HCT116 (cell line): ENCODE data around the gene VSNL1. TPM values are rescaled to one million over a fixed set of nuclear protein-coding genes. Genes with fewer than 3 reads are reported as not detected.

Experiments
- ATAC-seq: fragments of 200-7000 bp; cut with Tn5 transposase; 2 replicates; pipeline ENCODE4 v1.9.1; 2020; ENCODE audit warnings: mild to moderate bottlenecking, moderate library complexity
- BruUV-seq: library from RNA; stranded (reverse); fragments of 400-500 nt; replicated peaks from 2 replicates; lab custom pipeline; 2021; lab: Mats Ljungman, UMichigan
- CTCF ChIA-PET: fragments of 300-600 bp; sonication (Branson Sonifier 250); formaldehyde crosslinking; loops from one replicate; lab custom pipeline; 2021; ENCODE audit warnings: antibody characterized with exemption; lab: Charles Lee
- POLR2A ChIA-PET: fragments of 300-600, 350-600 bp; sonication (Branson Sonifier 250); formaldehyde crosslinking; loops from one replicate; lab custom pipeline; 2021; ENCODE audit warnings: antibody characterized with exemption; lab: Charles Lee
- RAD21 ChIA-PET, 2 experiments: fragments of 300-600 bp; sonication (Branson Sonifier 250); formaldehyde crosslinking; loops; one replicate each; lab custom pipeline; 2023; ENCODE audit warnings: low total read pairs in 2 of 2; ENCODE audit not compliant: uncharacterized antibody in 2 of 2, unreplicated experiment in 2 of 2, low non-redundant PET in 1 of 2; lab: Charles Lee
- DNase-seq: peaks from one replicate; pipeline ENCODE4 v3.0.0-alpha.2; 2010; ENCODE audit warnings: low read depth, low spot score
- H2AFZ ChIP-seq: fragments of 200-600 bp; shearing (Covaris generic), sonication (generic); 2 replicates; pipeline ENCODE4 v1.6.1; 2017; ENCODE audit warnings: low read depth, mixed run types, mixed read lengths, antibody characterized with exemption, low read length; ENCODE audit not compliant: poor library complexity, severe bottlenecking
- H3K27ac ChIP-seq: 2 replicates; pipeline ENCODE4 v1.5.1; 2012; ENCODE audit warnings: low read depth, low read length
- H3K27me3 ChIP-seq: fragments of 200-600 bp; sonication (generic); 2 replicates; pipeline ENCODE4 v1.6.1; 2016; ENCODE audit warnings: mixed run types, low read length, mixed read lengths; ENCODE audit not compliant: insufficient read depth
- H3K36me3 ChIP-seq, 2 experiments: fragments of 200-500 bp in 1 of 2; fragments of 200-600 bp in 1 of 2; sonication (Bioruptor generic) in 1 of 2; sonication (generic) in 1 of 2; 2 replicates each; pipeline versions ENCODE4 v1.5.1 to v1.6.1; 2014 to 2016; ENCODE audit warnings: low read length in 2 of 2, inconsistent platforms in 1 of 2, mixed read lengths in 1 of 2, mixed run types in 1 of 2; ENCODE audit not compliant: insufficient read depth in 2 of 2, control insufficient read depth in 1 of 2
- H3K4me1 ChIP-seq, 2 experiments: fragments of 200-600 bp in 1 of 2; sonication (generic) in 1 of 2; 2 replicates each; pipeline versions ENCODE4 v1.5.1 to v1.6.1; 2012 to 2017; ENCODE audit warnings: low read length in 2 of 2, inconsistent platforms in 1 of 2, mild to moderate bottlenecking in 1 of 2, mixed read lengths in 1 of 2, mixed run types in 1 of 2, moderate library complexity in 1 of 2; ENCODE audit not compliant: insufficient read depth in 2 of 2, control insufficient read depth in 1 of 2
- H3K4me2 ChIP-seq: fragments of 200-600 bp; sonication (generic); 2 replicates; pipeline ENCODE4 v1.6.1; 2017; ENCODE audit warnings: mixed run types, low read length, mixed read lengths
- H3K4me3 ChIP-seq, 2 experiments: fragments of 200-600 bp in 1 of 2; sonication (generic) in 1 of 2; replicated peaks in 1 of 2; 2 replicates each; pipeline ENCODE4 v1.5.1; 2011 to 2016; ENCODE audit warnings: low read length in 2 of 2, control low read depth in 1 of 2, low read depth in 1 of 2, mild to moderate bottlenecking in 1 of 2, mixed read lengths in 1 of 2, mixed run types in 1 of 2
- H3K79me2 ChIP-seq: fragments of 200-600 bp; sonication (generic); 2 replicates; pipeline ENCODE4 v1.6.1; 2017; ENCODE audit warnings: mild to moderate bottlenecking, mixed run types, low read length, moderate library complexity, mixed read lengths; ENCODE audit not compliant: insufficient read depth
- H3K9ac ChIP-seq: fragments of 200-600 bp; sonication (generic); 2 replicates; pipeline ENCODE4 v1.6.1; 2016; ENCODE audit warnings: low read length, mixed read lengths
- H3K9me2 ChIP-seq: fragments of 200-600 bp; sonication (generic), shearing (Covaris generic); 2 replicates; pipeline ENCODE4 v1.6.1; 2017; ENCODE audit warnings: mixed run types, mild to moderate bottlenecking, moderate library complexity; ENCODE audit not compliant: insufficient read depth
- H3K9me3 ChIP-seq, 2 experiments: fragments of 200-500 bp in 1 of 2; fragments of 200-600 bp in 1 of 2; sonication (Bioruptor generic) in 1 of 2; sonication (generic) in 1 of 2; 2 replicates each; pipeline ENCODE4 v1.6.1; 2014 to 2017; ENCODE audit warnings: low read length in 2 of 2, mixed read lengths in 2 of 2, inconsistent platforms in 1 of 2, low read depth in 1 of 2, mild to moderate bottlenecking in 1 of 2, mixed run types in 1 of 2, moderate library complexity in 1 of 2; ENCODE audit not compliant: control insufficient read depth in 1 of 2, insufficient read depth in 1 of 2
- H4K20me1 ChIP-seq: fragments of 200-600 bp; sonication (generic), shearing (Covaris generic); 2 replicates; pipeline ENCODE4 v1.6.1; 2017; ENCODE audit warnings: mixed run types, mild to moderate bottlenecking, moderate library complexity; ENCODE audit not compliant: insufficient read depth
- ATF3 ChIP-seq: IDR thresholded peaks from 2 replicates; pipeline ENCODE4 v1.6.1; 2012
- CBX3 ChIP-seq: IDR thresholded peaks from 2 replicates; pipeline ENCODE4 v1.6.1; 2012; ENCODE audit warnings: low read depth
- CEBPB ChIP-seq: IDR thresholded peaks from 2 replicates; pipeline ENCODE4 v1.6.1; 2012; ENCODE audit warnings: low read depth
- CTCF ChIP-seq, 3 experiments: fragments of 200-600 bp in 1 of 3; sonication (generic) in 1 of 3; IDR thresholded peaks in 2 of 3; conservative IDR thresholded peaks in 1 of 3; 2 replicates each; pipeline ENCODE4 v1.5.1; 2012 to 2017; ENCODE audit warnings: low read depth in 2 of 3, low read length in 2 of 3, antibody characterized with exemption in 1 of 3, borderline replicate concordance in 1 of 3, control low read depth in 1 of 3, mild to moderate bottlenecking in 1 of 3, mixed read lengths in 1 of 3, mixed run types in 1 of 3, moderate library complexity in 1 of 3; ENCODE audit not compliant: insufficient read depth in 1 of 3
- EGR1 ChIP-seq: IDR thresholded peaks from 2 replicates; pipeline ENCODE4 v1.6.1; 2012; ENCODE audit warnings: low read depth
- ELF1 ChIP-seq: IDR thresholded peaks from 2 replicates; pipeline ENCODE4 v1.6.1; 2012; ENCODE audit warnings: low read depth, borderline replicate concordance
- FOSL1 ChIP-seq: IDR thresholded peaks from 2 replicates; pipeline ENCODE4 v1.6.1; 2012; ENCODE audit warnings: low read depth
- JUND ChIP-seq: IDR thresholded peaks from 2 replicates; pipeline ENCODE4 v1.6.1; 2012
- POLR2A ChIP-seq: IDR thresholded peaks from 2 replicates; pipeline ENCODE4 v1.7.0; 2011; ENCODE audit warnings: borderline replicate concordance; ENCODE audit not compliant: insufficient read depth, insufficient read length; ENCODE audit errors: extremely low read depth
- POLR2AphosphoS5 ChIP-seq: IDR thresholded peaks from 2 replicates; pipeline ENCODE4 v1.6.1; 2011; ENCODE audit warnings: mild to moderate bottlenecking, low read depth, low read length, moderate library complexity
- RAD21 ChIP-seq: IDR thresholded peaks from 2 replicates; pipeline ENCODE4 v1.6.1; 2012; ENCODE audit warnings: low read depth, mild to moderate bottlenecking
- SIN3A ChIP-seq: IDR thresholded peaks from 2 replicates; pipeline ENCODE4 v1.6.1; 2012; ENCODE audit warnings: low read depth
- SP1 ChIP-seq: IDR thresholded peaks from 2 replicates; pipeline ENCODE4 v1.6.1; 2012; ENCODE audit warnings: low read depth
- SRF ChIP-seq: IDR thresholded peaks from 2 replicates; pipeline ENCODE4 v1.6.1; 2012; ENCODE audit warnings: low read depth
- YY1 ChIP-seq: IDR thresholded peaks from 2 replicates; pipeline ENCODE4 v1.6.1; 2011; ENCODE audit warnings: low read length, low read depth, moderate library complexity, mild to moderate bottlenecking; ENCODE audit not compliant: insufficient replicate concordance; ENCODE audit errors: extremely low read depth
- ZBTB33 ChIP-seq: IDR thresholded peaks from 2 replicates; pipeline ENCODE4 v1.6.1; 2011; ENCODE audit warnings: mild to moderate bottlenecking, low read length, moderate library complexity; ENCODE audit not compliant: insufficient replicate concordance; ENCODE audit errors: extremely low read depth
- ZFX ChIP-seq: fragments of 450-650 bp; IDR thresholded peaks from 2 replicates; pipeline ENCODE4 v1.6.1; 2017
- ZNF274 ChIP-seq: fragments of 200-500 bp; sonication (Bioruptor generic); IDR thresholded peaks from 2 replicates; pipeline ENCODE4 v1.6.1; 2014; ENCODE audit warnings: mild to moderate bottlenecking, low read depth, low read length, inconsistent platforms
- intact Hi-C: fragments of 100-400 bp; cut with micrococcal nuclease; formaldehyde crosslinking; loops from 2 replicates; pipeline ENCODE4 v1.10.0; 2022
- total RNA-seq: library from RNA; stranded (reverse); gene quantifications from one replicate; pipeline ENCODE4 v1.2.1, GENCODE V29; 2021; ENCODE audit not compliant: unreplicated experiment
- TF ChIP-seq, protein P1 (sequence below): IDR thresholded peaks from 2 replicates; pipeline ENCODE4 v1.6.1; 2012; ENCODE audit warnings: low read depth

Gene VSNL1
- total RNA-seq, 1 experiment from 2014 or later, result 4.6 TPM

DNA sequence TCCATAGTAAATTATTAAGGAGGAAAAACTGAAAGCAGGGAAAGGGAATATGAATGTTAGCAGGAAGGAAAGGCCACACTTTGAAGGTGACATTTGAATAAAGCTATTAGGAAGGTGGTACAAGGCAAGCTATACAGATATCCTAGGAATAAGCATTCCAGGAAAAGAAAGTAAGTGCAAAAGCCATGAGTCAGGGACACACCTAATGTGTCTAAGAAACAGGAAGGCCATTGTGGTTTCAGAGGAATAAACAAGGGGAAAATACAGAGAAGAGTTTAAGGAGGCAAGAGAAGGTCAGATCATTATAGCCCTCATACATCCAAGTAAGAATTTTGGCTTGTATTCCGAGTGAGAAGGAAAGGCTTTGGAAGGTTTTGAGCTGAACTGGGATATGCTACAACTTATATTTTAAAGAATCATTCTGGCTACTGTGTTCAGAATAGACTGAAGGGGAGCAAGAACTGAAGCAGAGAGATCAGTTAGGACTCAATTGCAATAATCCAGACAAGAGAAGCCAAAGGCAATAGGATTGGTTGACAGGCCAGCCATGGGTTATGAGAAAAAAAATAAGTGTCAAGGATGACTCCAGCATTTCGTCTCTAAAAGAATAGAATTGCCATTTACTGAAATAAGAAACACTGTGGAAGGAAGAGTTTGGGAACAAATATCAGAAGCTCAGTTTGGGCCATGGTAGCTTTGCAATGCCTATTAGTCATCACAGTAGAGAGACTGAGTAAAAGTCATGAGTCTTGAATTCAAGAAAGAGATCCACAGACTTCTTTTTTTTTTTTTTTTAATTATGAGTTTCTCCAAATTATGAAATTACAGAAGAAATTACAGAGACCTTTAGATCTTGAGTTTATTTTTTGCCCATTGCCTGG, 33.5 kb upstream of the VSNL1 start:
- Histone ChIP-seq H3K4me2 (peak overlapping the region; percentile 72), H4K20me1 (no peaks in the 10 kb centered on the region), H3K4me1 (peaks cover 6 to 33% of the 10 kb centered on the region in 2 experiments; a peak in 2 of 4 replicates), H3K4me3 (peak overlapping the region in 1 of 2 experiments; percentile 41; a peak in 2 of 4 replicates), H3K27ac (peak overlapping the region; percentile 17; the same call in 1 of the 2 replicates), H3K36me3 (no peaks in the 10 kb centered on the region), H2AFZ (peak overlapping the region; percentile 91), H3K9me2 (no peaks in the 10 kb centered on the region), H3K27me3 (no peaks in the 10 kb centered on the region), H3K9me3 (no peaks in the 10 kb centered on the region), H3K9ac (peak overlapping the region; percentile 30), H3K79me2 (no peaks in the 10 kb centered on the region)
- RAD21 ChIA-PET, result interaction anchor here in 1 of 2 experiments (0.5 kb wide), 1 partner anchor 23 kb away, joined by 3 read pairs; no protein-coding TSS in a partner anchor
- CTCF ChIA-PET, result interaction anchor here (1.1 kb wide), 1 partner anchor 164 kb away, joined by 4 read pairs; no protein-coding TSS in a partner anchor
- ATAC-seq (peak; percentile 91), DNase-seq (peak; percentile 66)
- POLR2A ChIA-PET, result interaction anchor here (1.1 kb wide), 1 partner anchor 9 kb away, joined by 3 read pairs; no protein-coding TSS in a partner anchor
- intact Hi-C loops, result no loop called here
- no TSS peak for BruUV-seq
- TF ChIP-seq POLR2A (no peak), ZNF274 (no peak), EGR1 (no peak), YY1 (no peak), SIN3A (no peak), CBX3 (peak; percentile 81), SRF (no peak), CTCF (IDR thresholded peaks at IDR 0.05 in 2 of 3, conservative IDR thresholded peaks at IDR 0.05 in 1 of 3; ENCODE audit: borderline replicate concordance in 1 of 3, insufficient read depth in 1 of 3, low read depth in 2 of 3, low read length in 2 of 3) (no peak), ZFX (no peak), FOSL1 (peak; percentile 64), POLR2AphosphoS5 (no peak), RAD21 (peak; percentile 25; the same call in 1 of the 2 replicates), ZBTB33 (no peak), CEBPB (no peak; the same call in 1 of the 2 replicates), SP1 (peak; percentile 87), ELF1 (peak; percentile 2; the same call in 1 of the 2 replicates), ATF3 (no peak), JUND (peak; percentile 78)
- TF ChIP-seq, protein P1, sequence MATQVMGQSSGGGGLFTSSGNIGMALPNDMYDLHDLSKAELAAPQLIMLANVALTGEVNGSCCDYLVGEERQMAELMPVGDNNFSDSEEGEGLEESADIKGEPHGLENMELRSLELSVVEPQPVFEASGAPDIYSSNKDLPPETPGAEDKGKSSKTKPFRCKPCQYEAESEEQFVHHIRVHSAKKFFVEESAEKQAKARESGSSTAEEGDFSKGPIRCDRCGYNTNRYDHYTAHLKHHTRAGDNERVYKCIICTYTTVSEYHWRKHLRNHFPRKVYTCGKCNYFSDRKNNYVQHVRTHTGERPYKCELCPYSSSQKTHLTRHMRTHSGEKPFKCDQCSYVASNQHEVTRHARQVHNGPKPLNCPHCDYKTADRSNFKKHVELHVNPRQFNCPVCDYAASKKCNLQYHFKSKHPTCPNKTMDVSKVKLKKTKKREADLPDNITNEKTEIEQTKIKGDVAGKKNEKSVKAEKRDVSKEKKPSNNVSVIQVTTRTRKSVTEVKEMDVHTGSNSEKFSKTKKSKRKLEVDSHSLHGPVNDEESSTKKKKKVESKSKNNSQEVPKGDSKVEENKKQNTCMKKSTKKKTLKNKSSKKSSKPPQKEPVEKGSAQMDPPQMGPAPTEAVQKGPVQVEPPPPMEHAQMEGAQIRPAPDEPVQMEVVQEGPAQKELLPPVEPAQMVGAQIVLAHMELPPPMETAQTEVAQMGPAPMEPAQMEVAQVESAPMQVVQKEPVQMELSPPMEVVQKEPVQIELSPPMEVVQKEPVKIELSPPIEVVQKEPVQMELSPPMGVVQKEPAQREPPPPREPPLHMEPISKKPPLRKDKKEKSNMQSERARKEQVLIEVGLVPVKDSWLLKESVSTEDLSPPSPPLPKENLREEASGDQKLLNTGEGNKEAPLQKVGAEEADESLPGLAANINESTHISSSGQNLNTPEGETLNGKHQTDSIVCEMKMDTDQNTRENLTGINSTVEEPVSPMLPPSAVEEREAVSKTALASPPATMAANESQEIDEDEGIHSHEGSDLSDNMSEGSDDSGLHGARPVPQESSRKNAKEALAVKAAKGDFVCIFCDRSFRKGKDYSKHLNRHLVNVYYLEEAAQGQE, result no peak
